AG08395 (cell line): ENCODE data around the gene NACAD.

ENCODE experiments used
- DNase-seq: peaks from one replicate; pipeline ENCODE4 v3.0.0; 2012; ENCODE audit warnings: mixed read lengths, low spot score

Gene NACAD

DNA sequence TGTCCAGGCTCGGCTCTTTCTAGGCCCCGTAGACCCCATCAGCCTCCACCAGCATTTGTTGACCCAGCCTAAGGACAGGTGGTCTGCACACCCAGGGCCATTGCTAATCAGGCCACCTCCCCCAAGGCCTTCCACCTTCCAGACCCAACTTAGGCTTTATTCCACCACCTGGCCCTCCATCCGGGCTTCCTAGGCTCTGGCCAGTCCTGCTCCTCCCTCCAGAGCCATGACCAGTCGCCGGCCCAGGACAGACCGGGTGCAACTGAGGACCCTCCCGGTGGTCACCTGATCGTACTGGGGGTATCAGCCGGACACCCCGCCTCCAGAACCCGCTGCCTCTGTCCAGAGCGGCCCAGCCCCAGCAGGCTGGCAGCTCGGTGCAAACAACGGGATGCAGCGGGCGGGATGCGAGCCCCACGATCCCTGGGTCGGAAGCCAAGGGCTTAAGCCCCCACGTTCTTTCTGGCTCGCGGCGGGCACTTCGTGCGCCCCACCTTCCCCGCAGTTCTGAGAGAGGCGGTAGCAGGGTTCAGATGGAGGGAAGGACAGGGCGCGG is 545 bp downstream of the NACAD start:
- no peak for DNase-seq

- DNase-seq = no peak
Measured at GRCh38 chr7:45087301-45088145, 1.2 kb downstream of the NACAD start.

GRCh38 chr7:45086331-45087065 is 2.3 kb downstream of the NACAD start:
- DNase-seq = no peak

DNA sequence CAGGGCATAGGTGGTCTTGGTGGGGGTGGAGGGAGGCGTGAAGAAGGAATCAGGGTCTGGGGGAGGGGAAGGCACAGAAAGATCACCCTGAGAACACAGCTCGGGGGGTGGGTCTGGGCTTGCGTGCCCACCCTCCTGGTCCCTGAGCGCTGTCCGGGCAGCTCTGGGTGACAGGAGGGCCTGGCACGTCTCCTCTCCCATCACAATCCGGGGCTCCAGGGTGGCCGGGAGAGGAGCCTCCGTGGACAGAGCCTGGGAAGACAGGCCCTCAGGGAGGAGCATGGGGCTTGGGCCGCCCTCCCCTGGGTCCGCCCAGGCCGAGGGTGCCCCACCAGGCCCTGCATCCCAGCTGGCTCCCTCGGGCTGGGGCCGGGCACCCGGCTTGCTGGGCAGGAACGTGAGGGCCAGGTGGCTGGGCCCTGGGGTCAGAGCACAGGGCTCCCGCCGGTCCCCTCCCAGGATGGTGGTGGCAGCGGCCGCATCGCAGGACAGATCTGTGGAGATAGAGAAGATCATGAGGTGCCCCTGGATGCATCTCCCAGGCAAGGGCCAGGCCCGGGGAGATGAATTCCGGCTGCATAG is 3.1 kb downstream of the NACAD start:
- no peak for DNase-seq

DNA sequence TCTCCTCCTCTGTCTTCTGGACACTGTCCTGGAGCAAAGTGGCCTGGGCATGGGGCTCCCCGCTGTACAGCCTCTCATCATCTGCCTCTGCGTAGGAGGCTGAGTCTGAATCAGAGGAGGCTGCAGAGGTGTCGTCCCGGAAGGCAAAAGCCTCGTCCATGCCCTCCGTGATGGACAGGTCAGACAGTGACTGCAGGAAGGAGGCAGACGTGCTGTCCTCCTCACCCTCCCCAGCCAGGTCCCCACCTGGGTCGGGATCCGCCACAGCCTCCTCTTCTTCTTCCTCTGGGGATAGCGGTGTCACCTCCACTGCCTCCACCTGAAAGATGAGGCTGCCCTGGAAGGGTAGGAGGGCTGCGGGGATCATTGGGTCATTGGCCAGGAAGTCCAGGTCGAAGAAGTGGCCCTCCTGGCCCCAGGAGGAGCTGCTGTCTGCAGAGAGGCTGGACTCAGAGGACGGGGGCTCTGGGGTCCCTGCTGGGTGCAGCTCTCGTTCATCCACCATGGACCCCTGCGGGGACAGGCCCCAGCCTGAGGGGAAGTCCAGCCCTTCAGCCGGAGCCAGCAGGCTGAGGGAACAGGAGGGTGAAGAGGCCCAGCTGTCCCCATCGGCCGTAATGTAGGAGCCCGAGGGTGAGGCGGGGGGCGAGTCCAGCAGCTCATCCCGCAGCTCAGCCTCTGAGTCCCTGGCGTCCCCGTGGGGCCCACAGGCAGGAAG is 3.7 kb downstream of the NACAD start:
- no peak for DNase-seq

DNA sequence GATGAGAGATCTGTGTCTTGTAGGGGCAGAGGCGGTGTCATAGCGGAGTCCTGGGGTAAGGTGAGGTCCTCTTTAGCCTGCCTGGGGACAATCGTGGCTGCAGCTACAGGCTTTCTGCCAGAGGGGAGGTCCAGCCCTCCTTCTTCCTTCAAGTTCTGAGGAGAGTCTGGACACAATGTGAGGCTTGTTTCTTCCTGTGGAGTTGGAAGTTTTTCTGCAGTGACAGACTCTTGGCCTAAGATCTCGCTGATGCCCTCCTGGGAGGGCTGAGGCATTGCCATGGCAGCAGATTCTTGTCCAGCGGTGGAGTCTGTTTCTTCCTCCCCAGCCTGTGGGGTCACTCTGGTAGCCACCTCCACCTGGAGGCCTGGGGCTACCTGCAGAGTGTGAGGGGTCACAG is 4.4 kb downstream of the NACAD start:
- no peak for DNase-seq

DNA sequence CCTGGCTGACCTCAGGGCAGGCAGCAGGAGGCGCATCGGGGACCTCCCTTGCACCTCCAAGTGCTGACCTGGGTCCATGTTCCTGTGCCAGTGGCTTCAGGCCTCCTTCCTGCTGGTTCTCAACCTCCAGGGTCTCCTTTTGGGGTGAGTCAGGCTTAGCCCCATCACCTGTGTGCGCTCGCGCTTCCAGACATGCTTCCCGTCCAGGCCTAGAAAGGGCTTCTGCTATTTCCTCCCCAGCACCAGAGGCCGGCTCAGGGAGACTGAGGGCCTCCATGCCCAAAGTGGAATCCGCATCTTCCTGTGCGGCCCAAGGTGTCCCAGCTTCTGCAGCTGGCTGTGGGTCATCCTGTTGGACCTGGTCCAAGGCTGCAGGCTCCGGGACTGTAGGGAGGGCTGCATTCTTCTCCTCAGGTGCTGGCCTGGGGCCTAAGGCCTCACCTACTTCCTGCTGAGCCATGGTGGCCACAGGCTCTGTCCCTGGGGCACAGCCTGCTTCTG is 5.9 kb downstream of the NACAD start:
- DNase-seq = no peak

- DNase-seq = no peak
Measured at GRCh38 chr7:45082031-45082830, 6.5 kb downstream of the NACAD start.

GRCh38 chr7:45081670-45081974 is 7.1 kb downstream of the NACAD start:
- DNase-seq = no peak

DNA sequence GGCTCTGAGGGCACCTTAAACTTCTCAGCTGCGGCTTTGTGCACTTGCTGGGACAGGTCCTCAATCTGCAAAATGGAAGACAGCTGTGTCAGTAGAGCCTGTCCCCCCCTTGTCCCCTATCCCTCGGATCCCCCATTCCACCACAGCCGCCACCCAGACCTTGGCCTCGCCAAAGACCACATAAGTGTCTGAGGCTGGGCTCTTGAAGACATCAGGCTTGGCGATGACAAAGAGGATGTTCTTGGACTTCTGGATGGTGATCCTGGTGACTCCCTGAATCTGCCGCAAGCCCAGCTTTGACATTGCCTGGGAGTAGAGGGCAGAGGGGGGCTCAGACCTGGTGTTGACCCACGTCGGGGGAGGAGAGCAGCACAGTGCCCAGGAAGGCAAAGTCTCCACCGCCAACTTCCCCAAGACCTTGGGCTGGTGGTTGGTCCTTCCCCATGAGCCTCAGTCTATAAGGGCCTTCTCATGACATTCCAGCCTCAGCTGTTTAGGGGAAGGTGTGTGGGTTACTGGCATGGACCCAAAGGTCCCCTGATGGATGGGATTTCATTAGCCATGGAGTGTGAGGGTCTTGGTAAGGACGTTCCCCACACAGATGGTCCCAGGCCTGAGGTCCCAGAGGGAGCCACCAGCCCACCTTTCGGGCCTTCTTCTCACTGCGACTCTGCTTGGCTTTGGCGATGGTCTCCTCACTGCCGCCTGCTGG is 7.7 kb downstream of the NACAD start:
- DNase-seq = no peak

DNA sequence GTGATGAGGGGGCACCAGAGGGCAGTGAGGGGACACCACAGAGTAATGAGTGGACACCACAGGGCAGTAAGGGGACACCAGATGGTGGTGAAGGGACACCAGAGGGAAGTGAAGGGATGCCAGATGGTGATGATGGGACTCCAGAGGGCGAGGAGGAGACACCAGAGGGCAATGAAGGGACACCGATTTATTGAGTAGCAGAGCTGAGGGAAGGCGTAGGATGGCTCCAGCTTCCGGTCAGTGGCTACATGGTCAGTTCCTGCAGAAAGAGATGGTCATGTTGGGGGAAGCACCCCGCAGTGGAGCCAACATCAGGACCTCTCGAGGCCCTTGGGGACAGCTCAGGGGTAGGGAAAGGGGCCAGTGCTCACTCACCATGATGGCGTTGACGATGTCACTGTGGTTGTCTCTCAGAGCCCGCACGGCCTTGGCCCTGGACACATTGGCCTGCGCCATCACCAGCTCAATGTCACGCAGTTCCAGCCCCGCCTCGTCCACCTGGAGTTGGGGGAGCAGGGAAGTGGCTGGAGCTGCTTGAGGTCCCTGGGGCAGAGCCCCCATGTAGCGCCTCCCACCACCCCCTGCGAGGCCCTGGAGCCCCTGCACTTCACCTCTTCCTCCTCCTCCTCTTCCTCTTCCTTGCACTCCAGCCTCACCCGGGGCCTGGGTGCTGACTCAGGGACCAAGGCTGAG is 8.4 kb downstream of the NACAD start:
- DNase-seq = no peak

DNA sequence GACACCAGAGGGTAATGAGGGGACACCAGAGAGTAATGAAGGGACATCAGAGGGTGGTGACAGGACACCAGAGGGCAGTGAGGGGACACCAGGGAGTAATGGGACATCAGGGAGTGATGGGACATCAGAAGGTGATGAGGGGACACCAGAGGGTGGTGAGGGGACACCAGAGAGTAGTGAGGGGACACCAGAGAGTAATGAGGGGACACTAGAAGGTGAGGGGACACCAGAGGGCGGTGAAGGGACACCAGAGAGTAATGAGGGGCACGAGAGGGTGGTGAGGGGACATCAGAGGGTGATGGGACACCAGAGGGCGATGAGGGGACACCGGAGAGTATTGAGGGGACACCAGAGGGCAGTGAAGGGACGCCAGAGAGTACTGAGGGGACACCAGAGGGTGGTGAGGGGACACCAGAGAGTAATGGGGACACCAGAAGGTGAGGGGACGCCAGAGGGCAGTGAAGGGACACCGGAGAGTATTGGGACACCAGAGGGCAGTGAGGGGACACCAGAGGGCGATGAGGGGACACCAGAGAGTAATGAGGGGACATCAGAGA is 10.6 kb downstream of the NACAD start:
- no peak for DNase-seq

DNA sequence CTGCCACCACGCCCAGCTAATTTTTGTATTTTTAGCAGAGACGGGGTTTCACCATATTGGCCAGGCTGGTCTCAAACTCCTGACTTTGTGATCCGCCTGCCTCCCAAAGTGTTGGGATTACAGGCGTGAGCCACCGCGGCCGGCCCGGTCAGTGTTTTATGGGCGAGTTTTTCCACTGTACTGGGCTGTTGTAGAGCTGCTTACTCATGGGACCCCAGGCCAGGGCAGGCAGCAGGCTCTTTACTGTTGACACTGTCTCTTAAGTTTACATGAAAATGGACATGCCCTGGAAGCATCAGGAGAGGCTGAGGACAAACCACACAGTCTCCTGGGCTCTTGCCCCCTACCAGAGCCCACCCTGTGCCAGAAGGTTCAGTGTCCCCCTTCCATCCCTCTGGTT is 11.2 kb downstream of the NACAD start:
- no peak for DNase-seq

- no peak for DNase-seq
Measured at GRCh38 chr7:45076946-45077345, 11.8 kb downstream of the NACAD start.

GRCh38 chr7:45075871-45076796 is 12.6 kb downstream of the NACAD start:
- no peak for DNase-seq

DNA sequence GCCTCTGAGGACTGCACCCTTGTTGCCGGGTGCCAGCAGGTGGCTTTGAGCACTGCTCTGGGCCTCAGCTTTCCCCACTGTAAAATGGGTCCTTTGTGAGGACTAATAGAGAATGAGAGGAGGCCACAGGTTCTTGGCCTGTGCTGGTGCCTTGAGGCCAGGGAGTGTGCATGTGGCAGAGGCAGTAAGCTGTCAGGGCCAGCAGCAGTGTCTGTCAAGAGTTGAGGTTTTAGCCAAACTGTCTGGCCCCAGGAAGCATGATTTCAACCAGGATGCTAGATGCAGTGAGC is 13.5 kb downstream of the NACAD start:
- no peak for DNase-seq

- no peak for DNase-seq
Measured at GRCh38 chr7:45074528-45075354, 14.0 kb downstream of the NACAD start.
